NCI-H82 treated with DMSO at 0.1 percent for 48 hours (cell line): ENCODE data around the gene EMC1.
"Not testable (repeated sequence)": the region's sequence is repeated elsewhere in the genome, so short reads cannot be mapped to it uniquely, and the experiment has no call there.

Experiments
- DNase-seq: peaks from one replicate; lab custom pipeline; 2025; ENCODE audit not compliant: unreplicated experiment; lab: John Stamatoyannopoulos, UW

EMC1 gene

DNA sequence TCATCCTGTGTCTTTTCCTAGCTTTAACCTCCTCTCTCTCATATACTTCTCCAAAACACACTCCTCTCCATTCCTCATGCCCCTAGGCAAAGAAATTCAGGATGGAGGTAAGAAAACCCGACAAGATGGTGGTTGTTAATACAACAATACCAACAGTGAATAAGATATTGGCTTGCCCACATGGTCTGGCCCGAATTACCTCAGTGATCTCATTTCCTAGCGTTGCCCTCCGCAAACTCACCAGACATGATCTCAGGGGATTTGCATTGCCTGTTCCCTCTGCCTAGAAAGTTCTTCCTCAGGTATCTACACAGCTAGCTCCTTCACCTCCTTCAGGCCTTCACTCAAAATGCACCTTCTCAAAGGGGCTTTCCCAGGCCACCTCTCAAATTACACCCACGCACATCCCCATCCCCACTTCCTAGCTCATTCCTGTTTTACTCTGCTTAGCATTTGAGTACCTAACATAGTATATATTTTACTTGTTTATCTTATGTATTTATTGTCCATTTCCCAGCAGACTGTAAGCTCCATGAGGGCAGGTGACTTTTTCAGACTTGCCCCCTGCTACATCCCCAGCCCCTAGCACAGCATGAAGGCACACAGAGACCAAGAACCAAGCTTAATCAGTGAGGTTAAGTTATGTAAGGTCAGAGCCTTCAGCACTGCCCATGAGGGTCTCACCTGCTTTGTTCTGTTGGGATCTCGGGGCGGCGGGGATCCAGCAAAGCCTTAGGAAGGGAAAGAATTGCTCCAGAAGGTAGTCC lies 31.1 kb downstream of the EMC1 start:
- no peak for DNase-seq

GRCh38 chr1:19219451-19219850 lies 31.9 kb downstream of the EMC1 start:
- DNase-seq: no peak

DNA sequence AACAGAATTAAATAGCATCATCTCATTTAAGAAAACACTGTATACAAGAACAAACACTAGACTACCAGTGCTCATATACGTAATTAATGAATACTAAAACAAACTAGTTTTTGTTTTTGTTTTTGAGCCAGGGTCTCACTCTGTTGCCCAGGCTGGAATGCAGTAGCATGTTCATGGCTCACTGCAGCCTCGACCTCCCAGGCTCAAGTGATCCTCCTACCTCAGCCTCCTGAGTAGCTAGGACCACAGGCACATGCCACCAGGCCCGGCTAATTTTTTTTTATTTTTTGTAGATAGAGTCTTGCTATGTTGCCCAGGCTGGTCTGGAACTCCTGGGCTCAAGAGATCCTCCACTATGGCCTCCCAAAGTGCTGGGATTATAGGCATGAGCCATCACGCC lies 34.7 kb downstream of the EMC1 start:
- DNase-seq: not testable (repeated sequence)

DNA sequence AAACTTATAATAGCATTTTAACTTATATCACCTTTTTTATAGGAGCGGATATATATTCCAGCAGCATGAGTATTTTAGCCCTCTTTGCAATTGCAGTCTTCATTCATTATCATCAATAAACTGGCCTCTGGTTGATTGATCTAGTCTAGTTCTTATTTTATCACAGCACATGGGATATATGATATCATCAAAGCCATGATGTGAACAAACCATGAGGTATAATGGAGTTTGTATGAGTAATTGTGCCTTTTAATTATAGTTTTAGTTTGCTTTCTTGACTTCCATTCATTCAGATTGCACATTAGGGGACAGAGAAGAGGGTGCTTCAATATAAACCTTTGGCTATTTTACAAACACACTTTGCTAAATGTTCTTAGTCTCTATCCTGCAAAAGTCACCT lies 37.7 kb downstream of the EMC1 start:
- no peak for DNase-seq

DNA sequence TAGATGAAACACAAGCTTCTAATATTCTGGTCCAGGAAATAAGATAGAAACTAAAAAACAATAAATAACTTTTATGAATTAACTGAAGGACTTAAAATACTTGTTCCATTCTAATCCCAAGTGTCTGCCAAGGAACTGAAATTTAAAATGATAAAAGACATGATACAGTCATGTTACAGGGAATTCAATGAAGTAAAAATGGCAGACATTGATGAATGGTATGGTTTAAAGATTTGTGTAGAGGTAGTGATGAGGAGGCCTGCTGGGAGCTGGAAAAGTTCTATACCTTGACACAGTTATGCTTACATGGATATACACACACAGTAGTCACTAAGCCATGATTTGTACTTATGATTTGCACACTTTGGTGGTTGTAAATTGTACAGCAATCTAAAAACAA lies 39.2 kb downstream of the EMC1 start:
- DNase-seq: no peak

DNA sequence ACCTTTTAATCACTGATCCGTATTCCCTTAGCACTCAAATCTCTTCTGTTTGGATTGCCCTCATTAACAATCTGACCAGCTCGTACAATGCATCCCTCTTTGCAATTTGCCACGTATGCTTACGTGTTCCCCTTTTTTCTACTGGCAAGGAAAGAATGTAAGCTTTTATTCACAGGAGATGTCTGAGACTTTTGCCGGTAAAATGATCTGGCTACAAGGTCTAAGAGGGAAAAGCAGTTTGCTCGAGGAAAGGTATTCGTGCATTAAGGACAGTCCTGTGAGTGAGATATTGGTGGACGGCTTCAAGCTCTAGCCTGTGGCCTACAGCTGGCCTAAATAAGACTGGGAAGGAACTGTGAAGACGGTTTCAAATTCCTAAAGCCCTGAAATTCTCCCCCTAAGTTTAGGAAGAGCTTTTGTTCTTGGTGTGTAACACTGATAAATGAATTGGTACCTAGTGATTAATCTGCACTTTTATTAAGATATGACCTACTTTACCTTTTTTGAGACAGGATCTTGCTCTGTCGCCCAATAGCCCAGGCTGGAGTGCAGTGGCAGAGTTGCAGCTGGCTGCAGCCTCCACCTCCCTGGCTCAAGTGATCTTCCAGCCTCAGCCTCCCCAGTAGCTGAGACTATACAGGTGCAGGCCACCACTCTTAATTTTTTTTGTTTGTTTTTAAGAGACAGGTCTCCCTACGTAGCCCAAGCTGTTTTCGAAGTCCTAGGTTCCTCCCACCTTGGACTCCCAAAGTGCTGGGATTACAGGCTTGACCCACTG lies 40.4 kb downstream of the EMC1 start:
- peak; percentile 51 for DNase-seq

GRCh38 chr1:19209990-19210771 lies 41.1 kb downstream of the EMC1 start, which contains the start of gene UBR4:
Gene UBR4 (minus strand): TSS chr1:19210266. CDS start chr1:19210248, 18 bp downstream.
- peak; percentile 94 for DNase-seq

DNA sequence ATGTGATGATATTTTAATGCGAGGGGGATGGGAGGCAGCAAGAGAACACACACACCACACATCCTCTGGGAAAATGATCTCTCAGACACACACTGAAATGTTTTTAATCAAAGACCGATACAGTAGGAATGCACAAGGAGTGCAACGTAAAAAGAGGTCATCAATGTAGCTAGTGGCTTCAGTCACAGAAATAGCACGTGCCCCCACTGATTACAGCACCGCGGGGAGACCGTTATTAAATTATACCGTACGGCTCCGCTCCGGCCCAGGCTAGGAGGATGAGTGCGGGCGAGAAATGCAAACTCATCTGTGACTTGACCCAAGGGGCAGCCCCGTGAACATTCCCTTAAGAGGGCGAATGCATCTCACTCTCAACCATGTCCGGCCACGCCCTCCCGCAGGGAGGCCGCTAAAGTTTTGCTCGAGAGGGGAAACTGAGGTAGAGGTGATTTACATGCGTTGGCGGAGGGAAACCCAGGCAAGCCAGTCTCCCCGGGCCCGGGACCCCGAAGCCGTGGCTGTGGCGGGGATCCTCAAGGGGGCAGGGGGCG lies 41.8 kb downstream of the EMC1 start:
- DNase-seq: no peak

- DNase-seq: no peak
Measured at GRCh38 chr1:19208710-19209438, 42.5 kb downstream of the EMC1 start.

DNA sequence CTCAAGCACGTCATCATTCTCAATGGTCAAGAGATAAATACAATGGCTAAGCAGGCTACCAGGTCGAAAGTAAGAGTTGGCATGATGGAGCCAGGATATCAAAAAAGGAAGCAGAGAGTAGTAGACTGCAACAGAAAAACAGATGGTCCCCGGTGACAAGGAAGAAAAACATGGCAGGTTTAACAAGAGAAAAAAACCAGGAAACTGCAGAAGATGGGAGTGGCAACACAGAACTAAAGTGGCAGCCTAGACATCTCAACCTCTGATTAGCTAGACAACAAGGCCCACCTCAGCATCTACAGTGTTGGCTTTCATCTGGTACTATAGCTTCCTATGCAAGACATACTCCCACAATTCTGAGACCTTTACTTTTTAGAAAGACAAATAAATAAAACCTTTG lies 44.4 kb downstream of the EMC1 start:
- no peak for DNase-seq

- DNase-seq: no peak
Measured at GRCh38 chr1:19205845-19206244, 45.5 kb downstream of the EMC1 start.

- no peak for DNase-seq
Measured at GRCh38 chr1:19205403-19205802, 45.9 kb downstream of the EMC1 start.

- no peak for DNase-seq
Measured at GRCh38 chr1:19204446-19205266, 46.7 kb downstream of the EMC1 start.

- no peak for DNase-seq
Measured at GRCh38 chr1:19203440-19203839, 47.9 kb downstream of the EMC1 start.

GRCh38 chr1:19202396-19202795 lies 48.9 kb downstream of the EMC1 start:
- no peak for DNase-seq

DNA sequence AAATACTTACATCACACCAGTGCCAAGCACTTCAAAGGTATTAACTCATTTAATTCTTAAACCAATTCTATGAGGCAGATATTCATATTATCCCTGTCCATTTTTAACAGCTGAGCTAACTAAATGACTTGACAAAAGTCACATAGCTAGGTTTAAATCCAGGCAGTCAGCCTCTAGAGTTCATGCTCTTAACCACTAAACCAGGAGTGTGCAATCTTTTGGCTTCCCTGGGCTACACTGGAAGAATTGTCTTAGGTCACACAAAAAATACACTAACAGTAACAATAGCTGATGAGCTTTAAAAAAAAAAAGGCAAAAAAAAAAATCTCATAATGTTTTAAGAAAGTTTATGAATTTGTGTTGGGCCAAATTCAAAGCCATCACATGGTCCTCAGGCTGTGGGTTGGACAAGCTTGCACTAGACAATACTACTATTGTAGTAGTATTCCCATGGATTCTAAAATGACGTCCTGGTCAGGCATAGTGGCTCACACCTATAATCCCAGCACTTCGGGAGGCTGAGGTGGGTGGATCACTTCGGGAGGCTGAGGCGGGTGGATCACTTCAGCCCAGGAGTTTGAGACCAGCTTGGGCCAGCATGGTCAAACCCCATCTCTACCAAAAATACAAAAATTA lies 51.2 kb downstream of the EMC1 start:
- DNase-seq: no peak

GRCh38 chr1:19199329-19199968 lies 51.9 kb downstream of the EMC1 start:
- DNase-seq: no peak

- no peak for DNase-seq
Measured at GRCh38 chr1:19198820-19199219, 52.5 kb downstream of the EMC1 start.

DNA sequence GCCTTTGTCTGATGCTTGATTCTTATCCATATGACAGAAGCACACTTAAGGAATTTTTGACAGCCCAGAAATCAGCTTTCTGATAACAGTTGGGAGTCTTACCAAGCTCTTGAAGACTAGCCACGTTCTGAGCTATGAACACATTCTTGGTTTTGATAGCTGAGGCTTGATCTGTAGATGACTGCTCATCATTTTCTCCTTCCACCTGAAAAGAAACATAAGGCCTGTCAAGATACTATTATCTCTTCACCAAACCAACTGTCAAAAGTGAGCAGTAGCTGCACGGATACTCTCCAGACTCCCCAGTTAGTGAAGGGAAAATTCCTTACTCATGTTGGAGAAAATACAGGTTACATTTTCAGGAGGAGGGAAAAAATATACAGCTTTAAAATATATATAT lies 53.5 kb downstream of the EMC1 start:
- DNase-seq: no peak
